A673 (cell line): ENCODE data around the gene BTF3. TPM values are rescaled to one million over a fixed set of nuclear protein-coding genes. Genes with fewer than 3 reads are reported as not detected.

Experiments
- BruUV-seq: library from RNA; stranded (reverse); fragments of 400-500 nt; replicated peaks from 2 replicates; lab custom pipeline; 2021; lab: Mats Ljungman, UMichigan
- CTCF ChIA-PET: fragments of 300-600 bp; sonication (Branson Sonifier 250); formaldehyde crosslinking; loops from one replicate; lab custom pipeline; 2022; ENCODE audit warnings: antibody characterized with exemption; lab: Charles Lee
- POLR2A ChIA-PET: fragments of 300-600 bp; sonication (Branson Sonifier 250); formaldehyde crosslinking; loops from one replicate; lab custom pipeline; 2022; ENCODE audit warnings: antibody characterized with exemption; ENCODE audit not compliant: low non-redundant PET; lab: Charles Lee
- DNase-seq: peaks from one replicate; pipeline ENCODE4 v3.0.0-alpha.2; 2015; ENCODE audit warnings: low spot score
- H3K27ac ChIP-seq: fragments of 200-600 bp; sonication (generic); 2 replicates; pipeline ENCODE4 v1.5.1; 2016; ENCODE audit warnings: mixed run types, low read depth, mild to moderate bottlenecking, mixed read lengths, antibody characterized with exemption, low read length; ENCODE audit not compliant: poor library complexity, severe bottlenecking
- H3K27me3 ChIP-seq: fragments of 200-600 bp; sonication (generic); replicated peaks from 2 replicates; pipeline ENCODE4 v1.6.1; 2017; ENCODE audit warnings: mixed run types, low read depth, mild to moderate bottlenecking, mixed read lengths, antibody characterized with exemption, low read length; ENCODE audit not compliant: insufficient read depth, poor library complexity
- H3K36me3 ChIP-seq: fragments of 200-600 bp; sonication (generic); 2 replicates; pipeline ENCODE4 v1.6.1; 2016; ENCODE audit warnings: mixed run types, mild to moderate bottlenecking, mixed read lengths, antibody characterized with exemption, low read length; ENCODE audit not compliant: insufficient read depth, poor library complexity, severe bottlenecking
- H3K4me1 ChIP-seq: fragments of 200-600 bp; sonication (generic); 2 replicates; pipeline ENCODE4 v1.6.1; 2017; ENCODE audit warnings: mixed run types, mild to moderate bottlenecking, mixed read lengths, antibody characterized with exemption, low read length; ENCODE audit not compliant: insufficient read depth, poor library complexity, severe bottlenecking
- H3K4me3 ChIP-seq: fragments of 200-600 bp; sonication (generic); 2 replicates; pipeline ENCODE4 v1.5.1; 2016; ENCODE audit warnings: low read depth, mixed run types, mild to moderate bottlenecking, mixed read lengths, low read length; ENCODE audit not compliant: poor library complexity, severe bottlenecking
- H3K9me3 ChIP-seq: fragments of 200-600 bp; sonication (generic); 2 replicates; pipeline ENCODE4 v1.6.1; 2016; ENCODE audit warnings: mixed run types, low read depth, mild to moderate bottlenecking, mixed read lengths, antibody characterized with exemption, low read length; ENCODE audit not compliant: poor library complexity, severe bottlenecking
- CTCF ChIP-seq: fragments of 300-800, 200-600 bp; sonication (generic); conservative IDR thresholded peaks from 2 replicates; pipeline ENCODE4 v1.5.1; 2017; ENCODE audit warnings: low read depth, mild to moderate bottlenecking, antibody characterized with exemption, low read length, moderate library complexity, mixed read lengths
- EZH2 ChIP-seq: fragments of 200-600 bp; sonication (generic); IDR thresholded peaks from 2 replicates; pipeline ENCODE4 v1.6.1; 2017; ENCODE audit warnings: borderline replicate concordance, low read depth, mild to moderate bottlenecking, mixed read lengths, antibody characterized with exemption, low read length; ENCODE audit not compliant: poor library complexity, severe bottlenecking
- intact Hi-C: fragments of 100-400 bp; cut with micrococcal nuclease; formaldehyde crosslinking; loops from one replicate; pipeline ENCODE4 v1.10.0; 2022; ENCODE audit not compliant: unreplicated experiment
- total RNA-seq: library from RNA; stranded (reverse); gene quantifications from 2 replicates; pipeline ENCODE4 v1.2.3, GENCODE V29; 2021

The BTF3 gene
- total RNA-seq, 1 experiment from 2014 or later = 729 TPM

GRCh38 chr5:73534971-73535370, 36.7 kb downstream of the BTF3 start:
- intact Hi-C loops = loop anchor here (5.0 kb wide), 2 partner anchors 453 to 613 kb away; no protein-coding TSS in a partner anchor
- peaks cover 4% of the 10 kb centered on the region for H3K9me3 ChIP-seq
- no peak for DNase-seq
- no peak overlapping the region for H3K27ac ChIP-seq
- H3K36me3 ChIP-seq = no peaks in the 10 kb centered on the region
- ChIA-PET POLR2A (no interaction called here), CTCF (no interaction called here)
- no TSS peak for BruUV-seq
- no peak overlapping the region for H3K4me3 ChIP-seq
- H3K4me1 ChIP-seq = no peaks in the 10 kb centered on the region
- no peaks in the 10 kb centered on the region for H3K27me3 ChIP-seq
- TF ChIP-seq CTCF (no peak), EZH2 (no peak)

- Histone ChIP-seq H3K4me1 (no peaks in the 10 kb centered on the region), H3K36me3 (no peaks in the 10 kb centered on the region), H3K4me3 (no peak overlapping the region), H3K9me3 (peaks cover 4% of the 10 kb centered on the region), H3K27ac (no peak overlapping the region), H3K27me3 (no peaks in the 10 kb centered on the region)
- CTCF ChIA-PET = no interaction called here
- no peak for TF ChIP-seq EZH2
- no peak for TF ChIP-seq CTCF
- intact Hi-C loops = loop anchor here (5.0 kb wide), 2 partner anchors 457 to 617 kb away; no protein-coding TSS in a partner anchor
- POLR2A ChIA-PET = no interaction called here
- no TSS peak for BruUV-seq
- no peak for DNase-seq
Measured at GRCh38 chr5:73539730-73540129, 41.5 kb downstream of the BTF3 start.

- H3K27ac ChIP-seq = no peak overlapping the region
Measured at GRCh38 chr5:73540192-73540591, 42.0 kb downstream of the BTF3 start.

More at GRCh38 chr5:73540192-73540591, 42.0 kb downstream of the BTF3 start:
- peaks cover under 1% of the 10 kb centered on the region for H3K9me3 ChIP-seq
- no peaks in the 10 kb centered on the region for H3K36me3 ChIP-seq
- CTCF ChIA-PET = no interaction called here
- H3K4me3 ChIP-seq = no peak overlapping the region
- POLR2A ChIA-PET = no interaction called here
- H3K27me3 ChIP-seq = no peaks in the 10 kb centered on the region
- H3K4me1 ChIP-seq = no peaks in the 10 kb centered on the region
- no TSS peak for BruUV-seq
- intact Hi-C loops = no loop called here
- TF ChIP-seq CTCF = no peak
- no peak for TF ChIP-seq EZH2
- no peak for DNase-seq
